GM03348 (cell line): ENCODE measurements around the gene PDLIM4.
A peak's percentile ranks its signal among the peaks of the same experiment; 100 is the strongest.

Experiments used
- DNase-seq: peaks from one replicate; pipeline ENCODE4 v3.0.0; 2012; ENCODE audit warnings: low spot score

The PDLIM4 gene

GRCh38 chr5:132309679-132310078 lies 52.2 kb downstream of the PDLIM4 start:
- DNase-seq, result no peak

GRCh38 chr5:132310141-132310834 lies 52.8 kb downstream of the PDLIM4 start:
- peak; percentile 30 for DNase-seq

- peak; percentile 48 for DNase-seq
These were observed 55.9 kb downstream of the PDLIM4 start for GRCh38 chr5:132313366-132313765.

- no peak for DNase-seq
These were observed 56.5 kb downstream of the PDLIM4 start for GRCh38 chr5:132313961-132314432.

- DNase-seq, result no peak
These were observed 58.1 kb downstream of the PDLIM4 start for GRCh38 chr5:132315529-132316067.

GRCh38 chr5:132319975-132320374 lies 62.5 kb downstream of the PDLIM4 start:
- no peak for DNase-seq

GRCh38 chr5:132321109-132321721 lies 63.7 kb downstream of the PDLIM4 start:
- no peak for DNase-seq

GRCh38 chr5:132322266-132322665 lies 64.8 kb downstream of the PDLIM4 start:
- DNase-seq, result no peak
